Type B pancreatic cell (in vitro differentiated cells): ENCODE results near the gene C6orf62. TPM values are rescaled to one million over a fixed set of nuclear protein-coding genes. Genes with fewer than 3 reads are reported as not detected.
"Not testable (repeated sequence)": the region's sequence is repeated elsewhere in the genome, so short reads cannot be mapped to it uniquely, and the experiment has no call there.

Experiments used
- DNase-seq: peaks from one replicate; pipeline ENCODE4 v3.0.0; 2021; ENCODE audit warnings: mixed read lengths; ENCODE audit not compliant: unreplicated experiment; ENCODE audit errors: extremely low spot score
- H3K27ac Mint-ChIP-seq: 2 replicates; pipeline ENCODE4 v1.8.0; 2021; ENCODE audit warnings: mild to moderate bottlenecking, mixed read lengths
- H3K27me3 Mint-ChIP-seq: 2 replicates; pipeline ENCODE4 v1.8.0; 2021; ENCODE audit warnings: mixed read lengths
- H3K36me3 Mint-ChIP-seq: 2 replicates; pipeline ENCODE4 v1.8.0; 2021; ENCODE audit warnings: mixed read lengths
- H3K4me1 Mint-ChIP-seq: one replicate; pipeline ENCODE4 v1.8.0; 2021; ENCODE audit warnings: mixed read lengths; ENCODE audit not compliant: unreplicated experiment
- H3K4me3 Mint-ChIP-seq: 2 replicates; pipeline ENCODE4 v1.8.0; 2021; ENCODE audit warnings: mild to moderate bottlenecking, mixed read lengths
- H3K9me3 Mint-ChIP-seq: 2 replicates; pipeline ENCODE4 v1.8.0; 2021; ENCODE audit warnings: mixed read lengths
- long read RNA-seq: library from polyadenylated mRNA; unstranded; transcript quantifications from one replicate; pipeline ENCODE4 v2.0.0, GENCODE V29; 2020
- total RNA-seq: library from RNA; stranded (reverse); gene quantifications from 2 replicates; pipeline ENCODE4 v1.2.1, GENCODE V29; 2021; ENCODE audit warnings: low replicate concordance
- TF ChIP-seq, protein P1 (sequence below): fragments of 200-600 bp; sonication (generic); conservative IDR thresholded peaks from 2 replicates; pipeline ENCODE4 v1.5.0; 2021; ENCODE audit warnings: antibody characterized with exemption, mild to moderate bottlenecking

Gene C6orf62
- total RNA-seq: 77.3 and 77.5 TPM in 2 replicates
- long read RNA-seq, full-length matches to known transcripts: 10 of 19 reads
- long read RNA-seq, partial matches to known transcripts: 4 of 19 reads
- long read RNA-seq, other reads (novel, unspliced or antisense): 5 of 19 reads

DNA sequence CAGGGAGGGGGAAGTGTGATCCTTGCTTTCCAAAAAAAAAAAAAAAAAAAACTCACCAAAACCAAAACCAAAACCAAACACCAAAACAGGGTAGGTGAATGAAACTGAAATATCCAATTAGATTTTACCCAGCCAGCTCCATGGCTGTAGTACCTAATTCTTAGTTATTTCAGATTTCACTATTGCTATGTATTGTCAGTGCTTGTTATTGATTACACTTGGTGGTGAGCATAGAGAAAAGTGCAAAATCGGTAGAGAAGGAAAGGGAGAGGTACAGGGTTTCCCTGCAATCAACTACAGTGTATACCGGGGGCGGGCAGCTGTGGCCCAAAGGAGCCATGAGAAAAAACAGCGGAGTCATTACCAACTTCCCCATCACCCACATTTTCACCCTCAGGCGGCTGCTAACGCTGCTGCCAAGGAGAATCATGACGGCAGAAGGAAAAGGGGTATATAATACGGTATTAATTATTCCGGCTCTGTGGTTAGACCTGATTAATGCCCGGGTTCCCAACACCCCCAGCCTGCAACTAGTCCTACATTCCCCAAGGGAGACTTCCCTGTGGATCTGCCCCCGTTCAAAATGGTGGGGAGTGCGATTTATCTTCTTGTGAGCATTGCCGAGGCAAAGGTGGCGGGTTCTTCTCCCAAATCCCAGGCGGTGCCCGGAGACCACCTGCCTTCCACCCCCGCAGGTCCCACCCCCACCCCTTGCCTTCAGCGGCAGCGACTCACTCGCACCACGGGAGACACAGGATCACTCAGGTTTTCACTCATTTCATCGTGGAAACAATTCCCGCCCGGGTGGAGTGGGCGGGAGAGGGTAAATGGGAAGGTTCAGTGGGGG lies at the start of gene C6orf62:
TSS of gene C6orf62 (minus strand) at position 30 of the 847 bp plus-strand sequence. CDS start 486 bp downstream, outside the sequence.
- no peak for DNase-seq
- Mint-ChIP-seq H3K9me3 (no peaks in the 10 kb centered on the region), H3K36me3 (peaks cover 24% of the 10 kb centered on the region)

DNA sequence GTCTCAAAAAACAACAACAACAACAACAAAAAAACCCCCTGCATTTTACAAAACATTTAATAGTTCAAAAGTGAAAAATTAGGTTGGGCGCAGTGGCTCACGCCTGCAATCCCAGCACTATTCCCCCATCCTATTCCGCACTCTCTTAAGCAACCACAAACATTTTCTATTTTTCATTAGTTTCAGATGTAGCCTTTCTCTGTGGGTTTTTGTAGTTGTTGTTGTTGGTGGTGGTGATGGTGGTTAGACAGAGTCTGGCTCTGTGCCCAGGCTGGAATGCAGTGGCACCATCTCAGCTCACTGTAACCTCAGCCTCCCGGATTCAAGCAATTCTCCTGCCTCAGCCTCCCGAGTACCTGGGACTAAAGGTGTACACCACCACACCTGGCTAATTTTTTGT lies 49.4 kb upstream of the C6orf62 start:
- no peaks in the 10 kb centered on the region for H3K4me1 Mint-ChIP-seq
- TF ChIP-seq, protein P1, sequence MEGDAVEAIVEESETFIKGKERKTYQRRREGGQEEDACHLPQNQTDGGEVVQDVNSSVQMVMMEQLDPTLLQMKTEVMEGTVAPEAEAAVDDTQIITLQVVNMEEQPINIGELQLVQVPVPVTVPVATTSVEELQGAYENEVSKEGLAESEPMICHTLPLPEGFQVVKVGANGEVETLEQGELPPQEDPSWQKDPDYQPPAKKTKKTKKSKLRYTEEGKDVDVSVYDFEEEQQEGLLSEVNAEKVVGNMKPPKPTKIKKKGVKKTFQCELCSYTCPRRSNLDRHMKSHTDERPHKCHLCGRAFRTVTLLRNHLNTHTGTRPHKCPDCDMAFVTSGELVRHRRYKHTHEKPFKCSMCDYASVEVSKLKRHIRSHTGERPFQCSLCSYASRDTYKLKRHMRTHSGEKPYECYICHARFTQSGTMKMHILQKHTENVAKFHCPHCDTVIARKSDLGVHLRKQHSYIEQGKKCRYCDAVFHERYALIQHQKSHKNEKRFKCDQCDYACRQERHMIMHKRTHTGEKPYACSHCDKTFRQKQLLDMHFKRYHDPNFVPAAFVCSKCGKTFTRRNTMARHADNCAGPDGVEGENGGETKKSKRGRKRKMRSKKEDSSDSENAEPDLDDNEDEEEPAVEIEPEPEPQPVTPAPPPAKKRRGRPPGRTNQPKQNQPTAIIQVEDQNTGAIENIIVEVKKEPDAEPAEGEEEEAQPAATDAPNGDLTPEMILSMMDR: no peak
- H3K27me3 Mint-ChIP-seq: no peaks in the 10 kb centered on the region
- no peaks in the 10 kb centered on the region for H3K36me3 Mint-ChIP-seq
- DNase-seq: no peak
- H3K27ac Mint-ChIP-seq: no peak overlapping the region
- H3K9me3 Mint-ChIP-seq: no peaks in the 10 kb centered on the region
- no peak overlapping the region for H3K4me3 Mint-ChIP-seq

More for the DNA sequence above, at the start of gene C6orf62:
- Mint-ChIP-seq H3K4me1 (peaks cover 26% of the 10 kb centered on the region), H3K4me3 (peak within 1 kb of the TSS; percentile 95), H3K27me3 (no peaks in the 10 kb centered on the region), H3K27ac (peak within 1 kb of the TSS; percentile 100)
- TF ChIP-seq, protein P1: no peak

DNA sequence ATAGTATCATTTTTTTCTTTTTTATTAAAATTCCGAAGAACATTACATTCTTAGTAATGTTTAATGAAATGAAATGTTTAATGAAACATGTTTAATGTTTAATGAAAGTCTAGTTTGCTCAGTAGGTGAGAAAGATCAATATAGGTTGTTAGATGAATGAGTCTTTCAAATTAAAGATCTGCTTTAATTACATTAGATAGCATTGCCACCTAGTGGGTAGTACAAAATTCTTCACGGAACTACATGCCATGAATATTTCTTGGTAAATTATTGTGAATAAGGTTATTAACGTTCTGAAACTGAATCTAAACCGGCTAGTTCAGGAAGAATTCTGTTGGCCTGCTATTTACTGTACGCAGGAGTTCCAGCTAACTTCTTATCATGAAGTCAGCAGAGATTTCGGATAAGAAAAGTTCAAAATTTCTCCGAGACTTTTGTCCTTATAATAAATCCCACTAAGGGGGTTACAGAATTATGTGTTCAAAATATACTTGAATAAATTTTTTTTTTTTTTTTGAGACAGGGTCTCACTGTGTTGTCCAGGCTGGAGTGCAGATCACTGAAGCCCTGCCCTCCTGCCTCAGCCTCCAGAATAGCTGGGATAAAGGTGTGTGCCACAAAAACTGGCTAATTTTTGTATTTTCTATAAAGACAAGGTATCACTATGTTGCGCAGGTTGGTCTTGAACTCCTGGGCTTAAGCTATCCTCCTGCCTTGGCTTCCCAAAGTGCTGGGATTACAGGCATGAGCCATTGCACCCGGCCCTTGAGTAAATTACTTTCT lies 47.9 kb upstream of the C6orf62 start:
- no peak overlapping the region for H3K27ac Mint-ChIP-seq
- no peaks in the 10 kb centered on the region for H3K9me3 Mint-ChIP-seq

DNA sequence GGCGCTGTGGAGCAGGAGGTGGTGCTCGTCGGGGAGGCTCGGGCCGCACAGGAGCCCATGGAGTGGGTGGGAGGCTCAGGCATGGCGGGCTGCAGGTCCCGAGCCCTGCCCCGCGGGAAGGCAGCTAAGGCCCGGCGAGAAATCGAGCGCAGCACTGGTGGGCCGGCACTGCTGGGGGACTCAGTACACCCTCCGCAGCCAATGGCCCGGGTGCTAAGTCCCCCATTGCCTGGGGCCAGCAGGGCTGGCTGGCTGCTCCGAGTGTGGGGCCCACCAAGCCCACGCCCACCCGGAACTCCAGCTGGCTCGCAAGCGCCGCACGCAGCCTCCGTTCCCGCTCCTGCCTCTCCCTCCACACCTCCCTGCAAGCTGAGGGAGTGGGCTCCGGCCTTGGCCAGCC lies 47.0 kb upstream of the C6orf62 start:
- not testable (repeated sequence) for H3K4me3 Mint-ChIP-seq, H3K27me3 Mint-ChIP-seq, H3K36me3 Mint-ChIP-seq, DNase-seq, H3K27ac Mint-ChIP-seq, H3K4me1 Mint-ChIP-seq, H3K9me3 Mint-ChIP-seq

More for the DNA sequence above, 47.9 kb upstream of the C6orf62 start:
- TF ChIP-seq, protein P1: peak; percentile 59
- H3K4me1 Mint-ChIP-seq: peaks cover 1% of the 10 kb centered on the region
- no peaks in the 10 kb centered on the region for H3K27me3 Mint-ChIP-seq
- DNase-seq: no peak
- no peak overlapping the region for H3K4me3 Mint-ChIP-seq
- no peaks in the 10 kb centered on the region for H3K36me3 Mint-ChIP-seq

DNA sequence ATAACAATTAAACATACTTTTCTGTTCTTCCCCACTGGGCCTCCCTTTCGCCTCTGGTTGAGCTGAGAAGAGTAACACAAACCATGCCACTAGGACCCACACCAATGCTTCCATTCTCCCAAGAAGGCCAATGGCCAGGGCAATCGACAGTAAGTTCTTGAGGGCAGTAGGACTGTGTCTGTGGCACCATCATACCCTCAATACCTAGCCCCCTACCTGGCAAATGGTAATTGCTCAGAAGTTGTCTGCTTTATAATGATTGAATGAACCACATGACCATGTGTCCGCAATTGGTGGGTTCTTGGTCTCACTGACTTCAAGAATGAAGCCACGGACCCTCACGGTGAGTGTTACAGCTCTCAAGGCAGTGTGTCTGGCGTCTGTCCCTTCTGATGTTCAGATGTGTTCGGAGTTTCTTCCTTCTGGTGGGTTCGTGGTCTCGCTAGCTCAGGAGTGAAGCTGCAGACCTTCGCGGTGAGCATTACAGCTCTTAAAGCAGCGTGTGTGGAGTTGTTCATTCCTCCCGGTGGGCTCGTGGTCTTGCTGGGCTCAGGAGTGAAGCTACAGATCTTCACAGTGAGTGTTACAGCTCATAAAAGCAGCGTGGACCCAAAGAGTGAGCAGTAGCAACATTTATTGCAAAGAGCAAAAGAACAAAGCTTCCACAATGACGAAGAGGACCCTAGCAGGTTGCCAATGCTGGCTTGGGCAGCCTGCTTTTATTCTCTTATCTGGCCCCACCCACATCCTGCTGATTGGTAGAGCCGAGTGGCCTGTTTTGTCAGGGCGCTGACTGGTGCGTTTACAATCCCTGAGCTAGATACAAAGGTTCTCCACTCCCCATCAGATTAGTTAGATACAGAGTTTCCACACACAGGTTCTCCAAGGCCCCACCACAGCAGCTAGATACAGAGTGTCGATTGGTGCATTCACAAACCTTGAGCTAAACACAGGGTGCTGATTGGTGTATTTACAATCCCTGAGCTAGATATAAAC lies 46.2 kb upstream of the C6orf62 start:
- H3K9me3 Mint-ChIP-seq, H3K27me3 Mint-ChIP-seq, H3K27ac Mint-ChIP-seq, H3K4me1 Mint-ChIP-seq, DNase-seq, H3K4me3 Mint-ChIP-seq, H3K36me3 Mint-ChIP-seq: not testable (repeated sequence)

DNA sequence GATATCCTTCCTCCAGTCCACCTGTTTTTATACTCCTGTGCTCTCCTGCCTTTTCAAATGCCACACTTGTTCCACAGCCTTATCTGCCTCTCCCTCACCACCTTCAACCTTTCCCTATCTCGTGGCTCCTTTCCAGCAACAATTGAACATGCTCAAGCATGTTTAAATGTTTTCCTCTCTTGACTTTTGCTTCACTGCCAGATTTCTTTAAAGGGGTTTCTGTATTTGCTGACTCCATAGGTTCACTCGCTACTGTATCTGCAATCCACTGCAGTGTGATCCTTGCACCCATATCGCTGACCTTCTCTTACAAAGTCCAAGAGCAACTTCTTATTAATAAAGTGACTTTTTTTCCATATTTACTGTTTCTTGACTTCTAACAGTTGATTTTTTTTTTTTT lies 44.6 kb upstream of the C6orf62 start:
- peaks cover 4% of the 10 kb centered on the region for H3K4me1 Mint-ChIP-seq
- no peak overlapping the region for H3K4me3 Mint-ChIP-seq
- no peak for DNase-seq
- no peaks in the 10 kb centered on the region for H3K36me3 Mint-ChIP-seq
- peak overlapping the region; percentile 2 for H3K27ac Mint-ChIP-seq
- TF ChIP-seq, protein P1: no peak
- H3K27me3 Mint-ChIP-seq: no peaks in the 10 kb centered on the region
- H3K9me3 Mint-ChIP-seq: no peaks in the 10 kb centered on the region
